HG03457 (cell line): ENCODE data around the gene HES7.
A peak's percentile ranks its signal among the peaks of the same experiment; 100 is the strongest.
"Not testable (repeated sequence)": the region's sequence is repeated elsewhere in the genome, so short reads cannot be mapped to it uniquely, and the experiment has no call there.

Source experiments
- ATAC-seq: cut with Tn5 transposase; IDR thresholded peaks from one replicate; pipeline ENCODE4 v1.9.1; 2021; ENCODE audit warnings: moderate number of reproducible peaks; ENCODE audit not compliant: unreplicated experiment

Gene HES7

DNA sequence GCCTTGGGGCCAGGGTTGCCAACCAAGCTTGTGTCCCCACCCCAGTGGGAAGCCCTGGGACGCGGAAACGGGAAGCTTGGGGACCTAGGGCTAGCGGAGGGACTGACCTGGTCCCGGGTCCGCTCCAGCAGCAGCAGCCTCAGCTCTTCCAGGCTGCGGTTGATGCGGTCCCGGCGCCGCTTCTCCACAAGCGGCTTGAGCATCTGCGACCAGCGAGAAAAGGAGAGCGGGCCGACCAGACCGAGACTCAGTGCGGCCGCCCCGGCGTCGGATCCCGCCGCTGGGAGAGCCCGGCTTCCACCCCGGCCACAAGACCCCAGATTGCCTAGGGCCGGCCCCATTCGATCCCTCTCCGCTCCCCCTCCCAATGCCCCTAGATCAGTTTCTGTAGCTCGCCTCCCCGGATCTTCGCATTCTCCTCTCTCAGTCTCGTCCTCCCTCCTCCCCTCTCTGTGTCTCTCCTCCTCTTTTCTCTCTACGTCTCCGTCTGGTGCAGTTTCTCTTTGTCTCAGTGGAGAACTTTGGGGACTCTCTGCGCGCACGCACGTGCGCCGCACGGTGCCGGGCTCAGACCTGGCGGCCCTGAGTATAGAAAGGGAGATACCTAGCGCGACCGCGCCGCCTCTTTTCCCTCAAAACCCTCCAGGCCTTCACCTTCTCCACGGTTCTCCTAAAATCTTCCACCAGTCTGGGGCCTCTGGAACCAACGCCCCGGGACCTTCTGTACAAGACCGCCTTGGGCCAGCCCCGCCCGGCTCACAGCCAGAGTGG lies 797 bp downstream of the HES7 start:
- ATAC-seq: no peak

DNA sequence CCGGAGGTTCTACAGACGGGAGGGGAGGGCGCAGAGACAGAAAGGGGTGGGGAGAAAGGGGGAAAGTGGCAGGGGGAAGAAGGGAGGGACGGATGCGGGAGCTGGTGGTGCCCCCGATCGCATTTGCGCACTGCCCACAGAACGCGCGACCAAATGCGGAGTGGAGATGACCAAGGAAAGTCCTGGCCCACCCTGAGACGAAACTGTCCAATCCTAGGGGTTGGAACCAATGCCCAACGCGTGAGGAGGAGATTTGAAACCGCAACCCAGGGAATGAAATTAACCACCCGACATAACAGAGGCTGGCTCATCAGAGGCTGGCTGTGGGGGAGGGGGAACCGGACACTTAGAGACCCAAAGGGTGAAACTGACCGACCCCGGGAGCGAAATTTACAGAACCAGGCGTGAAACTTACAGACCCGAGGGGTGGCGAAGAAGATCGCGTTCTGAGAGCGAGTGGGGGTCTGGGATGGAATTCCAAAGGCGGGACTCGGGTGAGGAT lies 1.4 kb downstream of the HES7 start:
- ATAC-seq: no peak

DNA sequence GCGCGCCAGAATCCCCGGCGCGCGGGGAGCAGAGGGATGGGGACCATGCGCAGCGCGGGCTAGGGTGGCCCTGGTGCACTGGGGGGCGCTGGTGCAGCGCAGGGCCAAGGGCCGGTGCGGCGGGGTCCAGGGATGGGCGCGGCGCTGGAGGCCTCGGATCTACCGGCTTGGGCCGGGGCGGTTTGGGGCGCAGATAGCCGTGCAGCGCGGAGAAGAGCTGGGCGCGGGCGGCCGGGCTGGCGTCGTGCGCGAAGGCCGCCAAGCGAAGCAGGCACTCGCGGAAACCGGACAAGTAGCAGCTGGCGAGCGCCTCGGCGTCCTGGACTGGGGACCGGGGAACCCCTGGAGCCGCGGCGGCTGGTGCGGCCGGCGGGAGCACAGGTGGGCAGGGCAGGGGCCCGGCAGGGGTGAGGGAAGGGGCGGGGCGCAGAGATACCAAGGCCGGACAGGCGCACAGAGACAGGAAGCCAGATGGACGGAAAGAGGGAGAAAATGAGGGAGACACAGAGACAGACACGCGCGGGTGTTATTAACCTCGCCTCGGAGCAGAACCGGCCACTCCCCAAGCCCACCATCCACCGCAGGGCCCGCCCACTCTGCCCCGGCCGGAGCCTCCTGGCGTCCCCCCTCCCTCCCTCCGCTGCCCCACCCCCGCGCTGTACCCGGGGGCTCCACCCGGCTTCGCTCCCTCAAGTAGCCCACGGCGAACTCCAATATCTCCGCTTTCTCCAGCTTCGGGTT lies 2.1 kb downstream of the HES7 start:
- ATAC-seq: no peak

DNA sequence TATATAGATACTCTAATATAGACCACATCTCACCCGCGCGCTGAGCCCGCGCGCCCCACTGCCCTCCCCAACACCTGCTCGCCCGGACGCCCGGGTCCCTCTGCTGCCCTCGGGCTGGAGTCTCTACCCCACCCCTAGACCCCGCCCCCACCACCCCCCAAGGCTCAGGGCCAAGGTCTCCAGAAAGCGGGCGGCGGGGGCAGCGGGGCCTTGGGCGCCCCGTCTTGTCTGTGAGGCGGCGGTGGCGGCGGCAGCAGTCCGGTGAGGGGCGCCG lies 2.6 kb downstream of the HES7 start:
- no peak for ATAC-seq

DNA sequence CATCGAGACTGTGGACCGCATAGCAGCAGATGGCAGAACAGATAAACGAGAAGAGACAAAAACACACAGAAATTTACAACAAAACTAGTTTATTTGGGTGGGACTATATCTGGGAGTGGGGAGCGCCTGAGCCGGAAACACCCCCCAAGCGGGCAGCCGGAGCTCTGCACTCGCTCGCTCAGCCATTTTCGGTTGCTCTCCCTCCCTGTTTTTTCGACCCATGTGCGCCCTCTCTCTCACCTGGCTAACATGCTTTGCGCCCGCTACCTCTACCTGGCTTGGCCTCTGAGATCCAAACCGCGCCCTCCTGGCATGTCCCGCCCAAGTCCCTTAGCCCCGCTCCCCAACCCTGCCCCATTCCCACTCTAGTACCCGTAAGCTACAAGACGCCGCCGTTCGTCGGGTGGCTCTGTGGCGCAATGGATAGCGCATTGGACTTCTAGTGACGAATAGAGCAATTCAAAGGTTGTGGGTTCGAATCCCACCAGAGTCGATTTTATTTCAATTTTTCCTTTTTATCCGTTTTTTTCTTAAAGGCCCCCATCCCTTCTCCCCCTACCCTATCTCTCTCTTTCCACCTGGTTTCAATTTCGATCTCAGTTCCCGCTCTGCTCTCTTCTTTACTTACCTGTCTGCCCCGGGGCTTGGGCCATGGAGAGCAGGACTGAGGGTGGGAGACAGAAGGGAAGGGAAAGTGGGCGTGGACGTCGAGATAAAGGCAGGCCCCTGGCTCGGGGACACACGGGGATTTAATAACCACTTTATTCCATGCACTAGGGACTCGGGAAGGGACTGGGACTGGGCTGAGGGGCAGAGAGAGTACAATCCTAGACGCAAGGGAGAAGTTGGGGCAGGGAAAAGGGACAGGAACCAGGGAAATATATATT lies 3.1 kb downstream of the HES7 start:
- ATAC-seq: no peak

DNA sequence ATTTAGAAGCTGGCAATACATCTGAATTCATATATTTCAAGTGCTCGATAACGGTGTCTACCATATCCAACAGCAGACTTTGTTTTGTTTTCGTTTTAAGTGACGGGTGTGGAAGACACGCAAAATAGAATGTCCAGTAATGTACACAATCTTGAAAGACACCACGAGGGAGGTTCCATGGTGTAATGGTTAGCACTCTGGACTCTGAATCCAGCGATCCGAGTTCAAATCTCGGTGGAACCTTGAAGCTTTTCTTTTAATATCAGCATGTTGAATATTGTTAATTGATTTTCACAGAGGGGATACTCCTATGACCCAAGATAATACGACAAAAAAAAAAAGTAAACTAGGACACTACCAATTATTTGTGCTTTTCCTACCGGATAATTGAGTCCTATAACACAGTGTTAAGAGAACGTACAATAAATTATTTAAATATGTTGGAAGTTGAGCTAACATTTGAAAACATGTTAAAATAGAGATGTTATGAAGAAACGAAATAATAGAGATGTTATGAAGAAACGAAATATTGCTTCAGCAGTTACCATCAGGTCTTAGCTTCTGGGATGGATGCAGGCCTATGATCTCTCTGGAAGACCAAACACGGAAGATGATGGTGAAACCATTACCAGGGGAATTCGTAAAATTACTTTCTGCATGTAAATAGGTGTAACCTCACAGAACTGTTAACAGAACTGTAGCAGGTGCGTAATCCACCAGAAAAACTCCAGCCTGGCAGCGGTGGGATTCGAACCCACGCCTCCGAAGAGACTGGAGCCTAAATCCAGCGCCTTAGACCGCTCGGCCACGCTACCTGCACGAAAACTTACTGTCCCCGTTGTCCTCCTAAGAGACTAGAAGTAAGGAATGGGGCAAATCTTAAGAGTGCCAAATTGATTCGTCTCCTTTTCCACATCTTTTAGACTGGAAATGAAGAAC lies 4.1 kb downstream of the HES7 start:
- ATAC-seq: peak; percentile 25

DNA sequence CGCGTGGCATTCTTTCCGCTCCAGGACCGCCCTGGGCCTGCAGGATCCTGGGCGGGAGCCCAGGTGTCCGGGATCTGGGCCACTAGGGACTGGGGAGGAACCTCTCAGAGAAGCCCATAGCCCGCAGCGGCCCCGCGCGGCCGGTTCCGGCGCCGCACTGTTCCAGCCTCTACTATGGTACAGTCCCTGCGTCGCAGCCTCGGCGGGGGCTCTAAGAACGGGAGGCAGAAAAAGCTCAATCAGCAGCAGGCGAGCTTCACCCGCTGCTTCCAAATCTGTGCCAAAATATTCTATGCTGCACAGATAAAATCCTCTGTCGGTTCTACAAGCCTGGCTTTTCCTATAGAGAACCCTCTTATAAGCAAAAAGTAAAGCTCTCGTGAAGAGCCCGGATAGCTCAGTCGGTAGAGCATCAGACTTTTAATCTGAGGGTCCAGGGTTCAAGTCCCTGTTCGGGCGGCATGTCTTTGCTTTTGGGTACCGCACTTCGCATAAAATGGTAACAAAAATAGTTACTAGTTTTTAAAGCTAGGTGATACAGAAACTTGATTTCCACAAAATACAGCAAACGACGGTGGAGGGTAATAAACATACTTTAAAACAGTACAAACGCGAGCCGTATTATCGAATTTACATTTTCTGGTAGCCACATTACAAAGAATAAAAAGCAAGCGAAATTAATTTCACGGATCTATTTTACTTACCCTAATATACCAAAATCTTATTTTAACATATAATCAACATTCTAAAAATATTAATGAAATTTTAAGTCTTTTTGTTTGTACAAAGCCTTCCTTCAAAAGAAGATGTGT lies 4.9 kb downstream of the HES7 start:
- peak; percentile 28 for ATAC-seq

DNA sequence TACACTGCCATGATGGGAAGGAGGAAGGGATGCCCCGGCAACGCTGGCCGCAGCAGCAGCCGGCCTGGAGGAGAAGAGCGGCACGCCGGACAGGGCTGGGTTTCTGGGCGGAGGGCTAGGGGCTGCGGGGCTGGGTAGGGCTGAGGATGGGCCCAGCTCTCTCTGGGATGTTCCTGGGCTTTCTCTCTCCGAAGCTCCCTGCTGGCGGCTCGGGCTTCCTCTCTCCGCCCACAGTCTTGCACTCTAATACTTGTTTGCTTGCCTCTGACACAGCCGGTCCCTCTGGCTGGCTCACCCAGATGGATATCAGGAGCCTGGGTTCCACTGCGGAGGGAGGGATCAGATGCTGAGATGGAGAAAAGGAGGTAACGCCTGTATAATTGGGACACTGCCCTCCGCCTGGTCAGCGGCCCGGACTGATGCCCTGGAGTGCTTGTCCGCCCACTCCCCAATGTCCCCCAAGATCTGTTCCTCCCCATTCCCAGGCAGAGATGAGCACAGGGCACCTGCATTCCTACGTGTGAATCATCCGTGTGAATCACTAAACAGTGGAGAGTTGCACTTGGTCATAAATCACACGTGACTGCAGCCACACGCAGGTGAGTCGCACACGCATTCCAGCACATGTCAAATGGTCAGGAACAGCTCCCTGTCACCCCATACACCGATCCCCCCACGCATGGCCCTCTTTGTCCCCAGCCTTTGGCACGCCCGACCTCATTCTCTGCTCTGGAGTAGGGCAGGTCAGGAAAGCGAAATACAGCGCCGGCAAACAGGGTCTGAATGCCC lies 5.7 kb downstream of the HES7 start, which contains the start of gene ALOXE3:
Gene ALOXE3, minus strand, starts transcription at position 535 of the 789 bp plus-strand sequence. Its CDS starts 524 bp downstream, at position 11.
- no peak for ATAC-seq

DNA sequence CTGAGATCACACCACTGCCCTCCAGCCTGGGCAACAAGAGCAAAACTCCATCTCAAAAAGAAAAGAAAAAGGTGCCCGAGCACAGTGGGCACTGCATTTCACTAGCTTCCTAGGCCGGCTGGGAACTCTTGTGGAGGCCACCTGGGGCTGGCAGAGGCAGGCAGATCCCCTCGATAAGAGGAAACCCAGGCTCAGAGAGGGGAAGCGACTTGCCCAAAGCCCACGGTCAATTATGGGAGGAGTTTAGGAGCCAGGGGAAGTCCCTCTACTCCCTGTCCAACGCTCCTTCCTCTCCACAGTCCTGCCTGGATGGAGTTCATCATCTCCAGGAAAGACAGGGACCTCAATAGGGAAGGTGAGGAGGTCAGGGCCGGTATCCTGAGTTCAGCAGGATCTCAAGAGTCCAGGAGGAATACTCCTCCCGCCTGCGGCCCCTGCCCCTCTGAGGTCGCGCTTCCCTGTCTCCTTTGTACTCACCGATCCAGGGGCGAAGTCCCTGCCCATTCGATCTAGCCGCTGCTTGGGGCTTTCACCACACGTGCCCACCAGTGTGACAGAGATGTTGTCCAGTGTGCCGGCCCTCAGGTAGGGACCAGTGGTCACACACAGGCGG lies 6.4 kb downstream of the HES7 start:
- no peak for ATAC-seq

DNA sequence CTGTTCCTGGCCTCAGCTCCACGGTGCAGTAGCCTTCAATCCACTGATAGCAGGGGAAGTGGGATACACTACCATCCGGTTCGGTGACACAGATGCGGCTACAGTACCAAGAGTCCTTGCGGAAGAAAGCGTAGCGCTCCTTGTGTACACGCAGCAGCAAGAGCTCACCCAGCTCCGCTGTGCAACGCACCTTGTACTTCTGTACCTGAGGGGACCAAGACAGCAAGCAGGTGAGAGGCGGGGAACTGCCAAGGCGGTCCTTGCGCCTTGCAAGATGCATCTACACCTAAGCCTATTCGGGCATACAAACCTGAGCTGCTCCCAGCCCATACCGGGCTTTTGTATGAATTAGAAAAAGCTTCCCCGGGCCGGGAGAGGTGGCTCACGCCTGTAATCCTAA lies 7.1 kb downstream of the HES7 start:
- no peak for ATAC-seq

DNA sequence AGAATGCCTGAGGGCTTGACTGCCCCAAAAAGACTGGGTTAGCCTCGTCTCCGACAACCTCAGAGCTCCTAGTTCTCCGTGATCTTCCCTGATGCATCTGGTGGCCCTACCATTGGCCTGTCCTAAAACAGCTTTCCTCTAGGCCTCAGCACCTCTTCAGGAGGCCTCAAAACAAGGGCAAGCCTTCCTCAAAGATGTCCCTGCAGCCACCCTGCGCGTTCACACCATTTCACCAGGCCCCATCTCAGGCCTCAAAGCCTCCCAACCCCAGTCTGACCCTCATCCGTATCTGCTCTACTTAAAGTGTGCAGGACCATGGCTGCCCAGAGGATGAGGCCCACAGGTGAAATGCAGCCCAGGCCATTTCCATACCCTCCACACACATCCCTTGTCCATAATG lies 13.0 kb downstream of the HES7 start:
- ATAC-seq: no peak

DNA sequence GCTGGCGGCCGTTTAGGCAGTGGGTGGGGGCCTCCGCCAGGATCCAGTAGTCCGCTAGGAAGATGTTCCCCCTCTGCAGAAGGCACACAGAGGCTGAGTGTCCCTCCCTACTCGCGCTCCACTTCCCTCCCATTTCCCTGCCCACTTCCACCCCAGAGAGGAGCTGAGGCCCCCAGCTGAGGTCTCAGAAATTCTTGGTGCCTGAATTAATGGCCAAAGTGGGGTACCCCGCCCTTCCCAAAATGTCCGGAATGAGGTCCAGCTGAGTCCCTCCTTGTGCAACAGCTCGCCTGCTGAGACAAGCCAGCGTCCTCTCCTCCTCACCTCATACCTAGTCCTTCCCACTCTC lies 13.5 kb downstream of the HES7 start:
- no peak for ATAC-seq

DNA sequence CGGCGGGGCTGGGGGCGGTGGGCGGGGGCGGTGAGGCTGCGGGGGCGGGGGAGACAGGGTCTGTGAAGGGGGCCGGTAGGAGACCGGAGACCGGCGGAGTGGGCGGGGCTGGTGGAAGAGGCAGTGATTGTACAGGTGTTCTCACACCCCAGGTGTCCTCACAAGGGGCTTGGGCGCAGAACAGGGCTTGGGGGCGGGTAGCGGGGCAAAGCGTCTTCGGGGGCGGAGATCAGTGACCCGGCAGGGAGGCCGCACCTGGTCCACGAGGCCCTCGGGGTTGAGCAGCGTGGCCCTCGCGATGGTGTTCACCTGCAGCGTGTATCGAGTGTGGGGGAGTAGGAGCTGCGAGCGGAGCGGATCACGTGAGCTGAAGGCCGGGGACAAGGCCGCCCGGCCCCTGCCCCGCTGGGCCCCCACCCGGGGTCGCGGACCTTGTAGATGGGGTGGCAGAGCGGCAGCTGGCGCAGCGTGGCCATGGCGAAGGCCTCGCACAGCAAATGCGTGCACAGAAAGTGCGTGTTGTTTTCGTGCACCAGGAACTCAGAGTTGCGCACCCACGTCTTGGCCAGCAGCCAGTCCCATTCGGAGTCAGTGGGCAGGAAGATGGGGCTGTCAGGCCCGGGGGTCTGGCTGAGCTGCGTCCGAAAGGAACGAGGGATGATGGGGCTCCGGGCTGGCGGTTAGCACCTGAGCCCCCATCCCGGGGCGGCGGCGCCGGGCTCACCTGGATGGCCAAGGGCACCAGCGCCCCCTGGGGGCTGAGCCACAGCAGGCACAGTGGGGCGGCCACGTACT lies 14.0 kb downstream of the HES7 start:
- ATAC-seq: no peak

DNA sequence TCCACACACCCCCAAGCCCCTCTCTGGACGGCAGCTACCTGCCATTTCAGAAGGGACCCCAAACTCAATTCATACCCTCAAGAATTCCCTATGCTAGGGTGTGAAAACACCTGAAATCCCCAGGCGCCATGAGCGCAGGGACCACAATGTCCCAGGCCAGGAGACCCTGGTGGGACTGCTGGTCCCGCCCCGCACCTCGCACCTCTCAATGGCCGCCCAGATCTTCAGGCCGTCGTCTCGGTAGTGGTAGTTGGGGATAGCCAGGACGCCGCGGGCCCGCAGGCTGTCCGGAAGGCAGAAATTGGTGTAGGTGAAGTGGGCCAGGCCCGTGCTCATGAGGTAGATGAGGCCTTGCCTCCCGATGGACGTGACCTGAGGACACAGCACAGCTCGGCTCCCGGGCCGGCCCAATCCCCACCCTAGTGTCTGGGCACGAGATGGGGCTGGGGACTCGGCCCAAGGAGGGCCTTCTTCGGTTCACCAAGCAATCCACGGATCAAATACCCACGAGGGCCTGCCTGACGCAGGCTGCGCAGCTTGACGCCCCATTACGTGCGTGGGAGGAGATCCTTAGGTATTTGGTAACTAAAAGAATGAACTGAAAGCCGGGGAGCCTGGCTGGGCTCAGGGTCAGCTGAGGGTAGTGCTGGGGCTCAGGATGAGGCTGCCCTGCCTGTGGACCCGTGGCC lies 14.8 kb downstream of the HES7 start:
- ATAC-seq: no peak

DNA sequence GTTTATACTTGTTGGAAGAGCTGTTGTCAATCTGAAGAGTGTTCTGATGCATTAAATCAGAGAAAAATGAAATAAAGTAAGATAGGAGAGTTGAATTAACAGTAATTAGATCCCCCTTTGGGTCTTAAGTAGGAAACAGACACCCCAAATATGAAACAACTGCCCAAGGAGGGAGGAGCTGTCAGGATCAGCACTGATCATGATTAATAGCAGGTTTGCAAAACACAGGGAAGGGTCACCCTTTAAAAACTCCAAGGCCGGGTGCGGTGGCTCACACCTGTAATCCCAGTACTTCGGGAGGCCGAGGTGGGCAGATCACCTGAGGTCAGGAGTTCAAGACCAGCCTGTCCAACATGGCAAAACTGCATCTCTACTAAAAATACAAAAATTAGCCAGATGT lies 16.9 kb downstream of the HES7 start:
- ATAC-seq: not testable (repeated sequence)

DNA sequence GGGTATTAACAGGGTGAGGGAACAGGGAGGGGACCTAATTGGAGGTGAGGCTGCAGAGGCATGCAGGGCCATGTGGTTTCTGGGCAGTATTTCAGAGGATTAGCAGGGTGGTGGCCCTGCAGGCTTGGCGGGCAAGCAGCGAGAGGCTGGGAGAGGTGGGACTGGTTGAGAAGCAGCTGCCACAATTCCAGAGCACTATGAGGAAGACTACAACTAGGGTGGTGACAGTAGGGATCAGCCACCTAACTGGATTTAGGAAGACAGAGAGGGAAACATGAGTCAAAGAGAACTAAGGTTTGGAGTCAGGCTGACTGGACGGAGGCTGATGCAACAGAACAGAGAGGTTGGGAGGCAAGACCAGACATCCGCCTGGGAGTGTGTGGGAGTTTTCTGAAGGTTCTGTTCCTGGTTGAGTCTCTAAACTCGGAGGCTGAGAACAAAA lies 17.9 kb downstream of the HES7 start:
- ATAC-seq: no peak

DNA sequence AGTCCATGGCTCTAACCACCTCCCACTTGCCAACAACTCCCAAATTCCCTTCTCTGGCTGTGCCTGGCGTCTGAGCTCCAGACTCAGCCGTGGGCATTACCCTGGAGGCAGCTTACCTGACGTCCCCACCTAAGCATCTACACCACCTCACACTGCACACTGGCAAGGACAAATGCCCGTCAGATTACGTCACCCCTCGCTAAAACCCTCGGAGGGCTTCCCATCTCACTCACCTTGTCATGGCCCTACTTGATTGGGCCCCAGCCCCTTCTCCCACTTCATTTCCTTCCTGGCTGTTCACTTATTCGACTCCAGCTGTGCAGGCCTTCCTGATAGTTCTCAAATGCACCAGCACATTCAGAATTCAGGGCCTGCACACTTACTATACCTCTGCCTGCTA lies 19.0 kb downstream of the HES7 start:
- ATAC-seq: no peak
